Small intestine (tissue), 7 donors: ENCODE data around the gene CSNK1G2. TPM values are rescaled to one million over a fixed set of nuclear protein-coding genes. Genes with fewer than 3 reads are reported as not detected.

Experiments used
- DNase-seq, 2 donors: peaks; one replicate each; pipeline versions ENCODE4 v3.0.0 to v3.0.0-alpha.2; 2013
- FAIRE-seq: peaks from 2 replicates; lab custom pipeline; 2012; peaks lifted over from hg19 to GRCh38; lab: Jason Lieb, UNC
- H3K27ac ChIP-seq, 3 donors: one replicate each; pipeline ENCODE4 v1.5.1; 2013; ENCODE audit warnings: low read length in 2 of 3, mild to moderate bottlenecking in 2 of 3, control low read depth in 1 of 3, inconsistent platforms in 1 of 3, low read depth in 1 of 3, moderate library complexity in 1 of 3
- H3K27me3 ChIP-seq, 3 donors: one replicate each; pipeline ENCODE4 v1.6.1; 2013; ENCODE audit warnings: low read length in 3 of 3, inconsistent platforms in 1 of 3; ENCODE audit not compliant: control insufficient read depth in 3 of 3, insufficient read depth in 3 of 3
- H3K36me3 ChIP-seq, 3 donors: one replicate each; pipeline ENCODE4 v1.6.1; 2013; ENCODE audit warnings: low read length in 3 of 3, inconsistent platforms in 1 of 3, low read depth in 1 of 3, mild to moderate bottlenecking in 1 of 3, moderate library complexity in 1 of 3; ENCODE audit not compliant: control insufficient read depth in 3 of 3, insufficient read depth in 2 of 3
- H3K4me1 ChIP-seq, 3 donors: one replicate each; pipeline ENCODE4 v1.6.1; 2013; ENCODE audit warnings: low read length in 2 of 3, inconsistent platforms in 1 of 3, low read depth in 1 of 3, mild to moderate bottlenecking in 1 of 3, moderate library complexity in 1 of 3; ENCODE audit not compliant: control insufficient read depth in 3 of 3, insufficient read depth in 2 of 3
- H3K4me3 ChIP-seq, 3 donors: one replicate each; pipeline ENCODE4 v1.5.1; 2013; ENCODE audit warnings: low read length in 3 of 3, control low read depth in 1 of 3, inconsistent platforms in 1 of 3, low read depth in 1 of 3, mild to moderate bottlenecking in 1 of 3, moderate library complexity in 1 of 3
- H3K9me3 ChIP-seq, 2 donors: one replicate each; pipeline ENCODE4 v1.6.1; 2013; ENCODE audit warnings: low read depth in 1 of 2, low read length in 1 of 2; ENCODE audit not compliant: control insufficient read depth in 2 of 2, insufficient read depth in 1 of 2
- WGBS, 3 donors: extraction: QIAGEN DNeasy Blood & Tissue Kit; methylation state at CpG; one replicate each; pipeline ENCODE4 v1.1.7; 2013; 5-methylcytosine and 5-hydroxymethylcytosine counted together
- polyA plus RNA-seq, 4 donors: library from polyadenylated mRNA; stranded (reverse) in 3 of 4; unstranded in 1 of 4; fragments of 200-250 nt in 3 of 4; fragments of 120-200 nt in 1 of 4; gene quantifications; one replicate each; pipeline versions ENCODE4 v1.2.1 to v1.2.3, GENCODE V29; 2013
- donor health status: healthy with polysubstance abuse.
- donor health status: control.
- donor health status: control.
- donor health status: Bipolar disorder and iron deficiency.
- donor health status: healthy.

Gene CSNK1G2
- polyA plus RNA-seq, 4 donors, result 31.3 to 52.8 (median 42.0) TPM

DNA sequence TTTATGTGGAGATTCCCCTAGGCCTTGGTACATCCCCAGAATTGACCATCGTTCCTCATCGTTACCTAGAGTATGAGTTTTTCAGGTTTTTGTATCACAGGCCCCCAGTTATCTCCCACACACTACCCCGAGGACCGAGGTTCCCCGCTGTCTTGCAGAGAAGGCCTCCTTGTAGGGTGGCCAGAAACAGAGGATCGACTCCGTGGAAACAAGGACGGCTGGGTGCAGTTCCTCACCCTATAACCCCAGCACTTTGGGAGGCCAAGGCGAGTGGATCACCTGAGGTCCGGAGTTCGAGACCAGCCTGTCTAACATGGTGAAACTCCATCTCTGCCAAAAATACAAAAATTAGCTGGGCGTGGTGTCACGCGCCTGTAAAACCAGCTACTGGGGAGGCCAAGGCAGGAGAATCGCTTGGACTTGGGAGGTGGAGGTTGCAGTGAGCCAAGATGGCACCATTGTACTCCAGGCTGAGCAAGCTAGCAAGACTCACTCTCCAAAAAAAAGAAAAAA lies 35.1 kb upstream of the CSNK1G2 start:
- H3K4me3 ChIP-seq, result peak overlapping the region; percentile 51 to 80 (median 72)
- peaks cover 0 to 4% of the 10 kb centered on the region in 2 donors for H3K9me3 ChIP-seq
- FAIRE-seq (no peak), DNase-seq (no peak)
- 63 to 72% (median 70%) methylated on average over 15 of the region's 15 CpGs for WGBS, 3 donors
- peaks cover 3 to 26% (median 3%) of the 10 kb centered on the region in 3 donors for H3K4me1 ChIP-seq
- peaks cover 0 to 34% (median 0%) of the 10 kb centered on the region in 3 donors for H3K36me3 ChIP-seq
- H3K27me3 ChIP-seq, result no peaks in the 10 kb centered on the region
- H3K27ac ChIP-seq, result peak overlapping the region; percentile 35 to 87 (median 84)

DNA sequence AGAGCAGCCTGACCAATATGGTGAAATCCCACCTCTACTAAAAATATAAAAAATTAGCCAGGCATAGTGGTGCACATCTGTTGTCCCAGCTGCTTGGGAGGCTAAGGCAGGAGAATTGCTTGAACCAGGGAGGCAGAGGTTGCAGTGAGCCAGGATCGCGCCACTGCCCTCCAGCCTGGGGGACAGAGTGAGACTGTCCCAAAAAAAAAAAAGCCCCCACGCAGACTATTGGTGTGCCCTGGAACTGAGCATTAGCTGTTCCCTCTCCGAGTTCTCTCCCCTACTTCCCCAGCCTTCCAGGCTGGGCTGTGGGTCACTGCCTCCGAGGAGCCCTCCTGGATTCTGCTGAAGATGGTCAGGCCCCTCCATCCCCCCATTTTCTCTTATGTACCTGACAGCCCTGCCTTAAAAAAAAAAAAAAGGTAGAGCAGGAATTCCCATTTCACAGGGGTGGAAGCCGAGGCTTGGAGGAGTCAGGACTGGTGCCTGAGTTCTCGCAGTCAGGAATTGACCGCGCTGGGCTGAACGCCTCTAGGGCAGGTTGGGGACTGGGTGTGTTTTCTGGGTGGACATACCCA lies 33.9 kb upstream of the CSNK1G2 start:
- Histone ChIP-seq H3K9me3 (peaks cover 0 to 4% of the 10 kb centered on the region in 2 donors), H3K4me1 (peaks cover 3 to 26% (median 3%) of the 10 kb centered on the region in 3 donors), H3K27ac (peak overlapping the region; percentile 63 to 98 (median 92)), H3K27me3 (no peaks in the 10 kb centered on the region), H3K4me3 (peak overlapping the region in 1 of 3 donors; percentile 61), H3K36me3 (peaks cover 0 to 42% (median 0%) of the 10 kb centered on the region in 3 donors)
- DNase-seq (no peak), FAIRE-seq (no peak)
- 33 to 83% (median 50%) methylated on average over 9 to 10 of the region's 10 CpGs for WGBS, 3 donors

DNA sequence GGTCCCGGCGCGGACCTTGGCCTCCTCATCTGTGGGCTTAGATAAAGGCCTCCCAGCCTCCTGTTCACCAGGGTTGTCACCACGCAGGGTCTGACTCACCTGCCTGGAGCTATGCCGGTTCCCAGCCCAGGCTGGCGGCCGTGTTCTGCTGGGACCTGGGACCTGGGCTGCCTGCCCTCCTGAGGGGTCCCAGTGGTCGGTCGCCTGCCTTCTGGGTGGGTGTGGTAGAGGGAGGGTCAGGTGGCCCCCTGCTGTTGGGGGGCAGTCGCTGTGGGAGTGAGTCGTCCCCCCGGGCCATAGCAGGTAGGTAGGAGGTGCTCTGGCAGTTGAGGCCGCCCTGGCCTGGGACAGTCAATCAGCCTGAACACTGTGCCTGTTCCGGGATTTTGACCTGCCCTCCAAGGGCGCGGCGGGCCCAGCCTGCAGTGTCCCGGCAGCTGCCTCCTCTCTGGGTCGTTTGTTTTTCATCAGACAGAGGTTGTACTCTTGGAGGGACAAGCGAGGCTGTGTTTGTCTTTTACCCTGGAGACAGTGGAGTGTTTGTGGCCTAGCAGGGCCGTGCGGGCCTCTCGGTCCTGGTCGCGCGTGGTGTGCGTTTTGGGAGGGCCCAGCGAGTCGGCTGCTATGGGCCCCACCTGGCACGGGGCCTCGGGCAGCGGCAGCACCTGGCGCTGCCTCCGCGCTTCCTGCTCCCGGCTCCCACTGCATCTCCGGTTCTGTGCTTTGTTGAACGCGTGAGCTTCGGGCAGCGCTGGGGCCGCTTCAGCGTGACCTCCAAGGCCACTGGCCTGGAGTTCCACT lies 33.2 kb upstream of the CSNK1G2 start:
- Histone ChIP-seq H3K4me1 (peaks cover 3 to 26% (median 3%) of the 10 kb centered on the region in 3 donors), H3K4me3 (peak overlapping the region in 2 of 3 donors; percentile 9 to 61), H3K27ac (peak overlapping the region; percentile 63 to 98 (median 92)), H3K9me3 (peaks cover 0 to 4% of the 10 kb centered on the region in 2 donors), H3K27me3 (no peaks in the 10 kb centered on the region), H3K36me3 (peaks cover 0 to 45% (median 2%) of the 10 kb centered on the region in 3 donors)
- no peak for FAIRE-seq
- peak; percentile 55 to 97 for DNase-seq
- 19 to 68% (median 34%) methylated on average over 42 to 43 of the region's 43 CpGs for WGBS, 3 donors

DNA sequence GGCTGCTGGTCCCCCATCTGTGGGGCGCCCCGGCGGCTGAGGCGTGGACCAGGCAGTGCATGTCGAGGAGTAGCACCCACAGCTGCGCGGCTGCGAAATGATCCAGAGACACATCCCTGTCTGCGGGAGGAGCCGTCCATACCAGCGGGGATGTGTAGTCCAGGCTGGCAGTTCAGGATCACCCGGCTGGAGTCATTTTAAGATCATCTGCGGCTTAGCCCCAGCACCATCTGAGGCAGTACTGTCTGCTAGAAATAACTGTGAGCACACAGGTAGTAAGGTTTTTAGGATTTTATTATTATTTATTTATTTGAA lies 32.7 kb upstream of the CSNK1G2 start:
- Histone ChIP-seq H3K27ac (peak overlapping the region; percentile 63 to 98 (median 92)), H3K9me3 (peaks cover 0 to 4% of the 10 kb centered on the region in 2 donors), H3K4me1 (peaks cover 3 to 26% (median 3%) of the 10 kb centered on the region in 3 donors), H3K4me3 (peak overlapping the region in 2 of 3 donors; percentile 9 to 61), H3K27me3 (no peaks in the 10 kb centered on the region), H3K36me3 (peaks cover 0 to 51% (median 4%) of the 10 kb centered on the region in 3 donors)
- 20 to 82% (median 38%) methylated on average over 13 of the region's 13 CpGs for WGBS, 3 donors
- FAIRE-seq (no peak), DNase-seq (peak in 1 of 2 donors; percentile 28)

DNA sequence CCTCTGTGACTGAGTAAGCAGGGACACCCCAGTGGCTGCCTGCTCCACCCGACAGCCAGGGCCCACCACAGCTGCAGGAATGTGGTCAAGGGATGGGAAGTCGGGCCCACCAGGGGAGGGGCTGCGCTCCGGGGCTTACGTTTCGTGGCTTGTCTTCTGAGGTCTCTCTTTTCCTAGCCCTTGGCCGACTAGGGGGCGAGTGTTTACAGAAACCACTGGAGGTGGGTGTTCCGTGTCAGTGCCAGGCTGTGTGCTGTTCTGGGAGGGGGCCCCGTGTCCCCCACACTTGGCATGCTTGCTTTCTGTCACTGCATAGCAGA lies 31.3 kb upstream of the CSNK1G2 start:
- Histone ChIP-seq H3K4me1 (peaks cover 3 to 22% (median 3%) of the 10 kb centered on the region in 3 donors), H3K9me3 (peaks cover 0 to 4% of the 10 kb centered on the region in 2 donors), H3K27me3 (no peaks in the 10 kb centered on the region), H3K27ac (no peak overlapping the region), H3K4me3 (peak overlapping the region in 1 of 3 donors; percentile 61), H3K36me3 (peaks cover 0 to 65% (median 9%) of the 10 kb centered on the region in 3 donors)
- DNase-seq (no peak), FAIRE-seq (no peak)
- WGBS, 3 donors, result 61 to 74% (median 73%) methylated on average over 9 to 10 of the region's 10 CpGs

DNA sequence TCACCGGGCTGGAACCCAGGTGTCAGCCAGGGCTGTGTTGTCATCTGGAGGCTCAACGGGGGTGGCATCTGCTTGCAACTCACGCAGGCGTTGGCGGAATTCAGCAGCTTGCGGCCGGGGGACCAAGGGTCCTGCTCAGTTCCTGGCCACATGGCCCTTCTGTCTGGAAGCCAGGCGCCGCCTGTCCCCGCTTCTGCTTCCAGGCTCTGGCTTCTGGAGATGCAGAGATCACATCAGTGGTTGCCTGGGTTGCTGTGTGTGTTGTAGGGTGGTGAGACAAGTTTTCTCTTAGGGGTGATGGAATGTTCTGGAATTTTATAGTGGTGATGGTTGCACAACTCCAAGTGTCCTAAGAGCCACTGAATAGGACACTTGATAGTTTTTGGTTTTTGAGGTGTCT lies 30.8 kb upstream of the CSNK1G2 start:
- H3K4me3 ChIP-seq, result peak overlapping the region in 1 of 3 donors; percentile 61
- peaks cover 0 to 4% of the 10 kb centered on the region in 2 donors for H3K9me3 ChIP-seq
- 91 to 98% (median 96%) methylated on average over 10 of the region's 10 CpGs for WGBS, 3 donors
- no peak overlapping the region for H3K27ac ChIP-seq
- DNase-seq, result no peak
- no peak for FAIRE-seq
- peaks cover 3 to 19% (median 3%) of the 10 kb centered on the region in 3 donors for H3K4me1 ChIP-seq
- peaks cover 0 to 69% (median 9%) of the 10 kb centered on the region in 3 donors for H3K36me3 ChIP-seq
- no peaks in the 10 kb centered on the region for H3K27me3 ChIP-seq

DNA sequence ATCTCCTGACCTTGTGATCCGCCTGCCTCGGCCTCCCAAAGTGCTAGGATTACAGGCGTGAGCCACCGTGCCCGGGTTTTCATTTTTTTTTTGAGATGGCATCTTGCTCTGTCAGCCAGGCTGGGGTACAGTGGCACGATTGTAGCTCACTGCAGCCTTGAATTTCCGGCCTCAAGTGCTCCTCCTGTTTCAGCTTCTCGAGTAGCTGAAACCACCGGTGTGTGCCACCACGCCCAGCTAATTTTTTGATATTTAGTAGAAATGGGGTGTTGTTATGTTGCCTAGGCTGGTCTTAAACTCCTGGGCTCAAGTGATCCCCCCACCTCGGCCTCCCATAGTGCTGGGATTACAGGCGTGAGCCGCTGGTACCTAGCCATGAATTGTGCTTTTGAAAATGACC lies 29.9 kb upstream of the CSNK1G2 start:
- 84 to 92% (median 90%) methylated on average over 13 of the region's 13 CpGs for WGBS, 3 donors
- peaks cover 3 to 14% (median 3%) of the 10 kb centered on the region in 3 donors for H3K4me1 ChIP-seq

DNA sequence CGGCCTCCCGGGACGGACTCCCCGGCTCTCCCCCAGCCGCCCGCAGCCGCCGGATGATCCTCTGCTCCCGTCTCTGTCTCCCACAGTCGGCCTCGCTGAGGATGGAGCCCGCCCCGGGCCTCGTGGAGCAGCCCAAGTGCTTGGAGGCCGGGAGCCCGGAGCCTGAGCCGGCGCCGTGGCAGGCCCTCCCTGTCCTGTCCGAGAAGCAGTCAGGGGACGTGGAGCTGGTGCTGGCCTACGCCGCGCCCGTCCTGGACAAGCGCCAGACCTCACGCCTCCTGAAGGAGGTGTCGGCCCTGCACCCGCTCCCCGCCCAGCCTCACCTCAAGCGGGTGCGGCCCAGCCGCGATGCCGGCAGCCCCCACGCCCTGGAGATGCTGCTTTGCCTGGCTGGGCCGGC lies 29.0 kb upstream of the CSNK1G2 start:
- peaks cover 3 to 13% (median 3%) of the 10 kb centered on the region in 3 donors for H3K4me1 ChIP-seq
- DNase-seq (peak in 1 of 2 donors; percentile 66), FAIRE-seq (no peak)
- peaks cover 0 to 74% (median 9%) of the 10 kb centered on the region in 3 donors for H3K36me3 ChIP-seq
- H3K27me3 ChIP-seq, result no peaks in the 10 kb centered on the region
- WGBS, 3 donors, result 54 to 82% (median 65%) methylated on average over 31 to 37 of the region's 37 CpGs
- H3K27ac ChIP-seq, result no peak overlapping the region
- H3K4me3 ChIP-seq, result no peak overlapping the region
- H3K9me3 ChIP-seq, result peaks cover 0 to 4% of the 10 kb centered on the region in 2 donors

More for the DNA sequence above, 29.9 kb upstream of the CSNK1G2 start:
- DNase-seq (no peak), FAIRE-seq (no peak)
- H3K27ac ChIP-seq, result peak overlapping the region in 1 of 3 donors; percentile 39
- peaks cover 0 to 69% (median 9%) of the 10 kb centered on the region in 3 donors for H3K36me3 ChIP-seq
- no peak overlapping the region for H3K4me3 ChIP-seq
- H3K27me3 ChIP-seq, result no peaks in the 10 kb centered on the region
- H3K9me3 ChIP-seq, result peaks cover 0 to 4% of the 10 kb centered on the region in 2 donors
